SW 1271 (cell line): ENCODE results near the gene CFAP221.
A peak's percentile ranks its signal among the peaks of the same experiment; 100 is the strongest.

ENCODE experiments used
- DNase-seq, 2 experiments: peaks; one replicate each; lab custom pipeline; 2025; lab: John Stamatoyannopoulos, UW

The CFAP221 gene

DNA sequence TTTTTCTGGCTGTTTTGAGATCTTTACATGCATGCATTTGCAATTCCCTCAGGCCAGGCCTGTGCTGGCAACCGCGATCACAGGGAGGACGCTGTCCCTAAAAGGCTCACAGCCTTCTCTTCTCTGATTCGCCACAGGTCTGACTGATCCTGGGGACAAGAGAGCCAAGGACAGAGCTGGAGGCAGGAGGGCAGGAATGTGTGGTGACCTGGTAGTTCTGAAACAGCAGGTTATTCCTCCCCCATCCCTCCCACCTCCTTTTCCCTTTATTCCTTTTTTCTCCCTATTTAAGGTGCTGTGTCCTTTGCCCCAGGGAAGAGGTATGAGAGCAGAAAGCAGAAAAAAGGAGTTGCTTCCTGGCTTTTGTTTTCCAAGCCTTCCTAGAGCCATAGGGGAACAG, 156.6 kb downstream of the CFAP221 start:
- DNase-seq, result no peak

DNA sequence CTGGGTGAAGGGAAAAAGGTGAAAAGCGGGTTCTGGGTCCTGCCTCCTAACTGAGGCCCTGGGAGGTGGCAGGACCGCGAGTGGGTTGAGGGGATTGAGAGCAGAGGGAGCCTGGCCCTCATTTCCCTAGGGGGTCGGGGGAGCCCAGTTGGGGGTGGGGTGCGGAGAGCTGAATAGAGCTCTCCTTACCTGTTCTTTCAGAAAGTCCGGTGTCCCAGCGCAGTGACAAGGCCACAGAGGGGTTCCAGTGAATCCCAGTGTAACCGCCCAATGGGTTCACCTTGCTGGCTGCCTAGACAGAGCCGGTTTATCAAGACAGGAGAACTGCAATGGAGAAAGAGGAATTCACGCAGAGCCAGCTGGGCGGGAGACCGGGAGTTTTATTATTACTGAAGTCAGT, 157.1 kb downstream of the CFAP221 start:
- no peak for DNase-seq

DNA sequence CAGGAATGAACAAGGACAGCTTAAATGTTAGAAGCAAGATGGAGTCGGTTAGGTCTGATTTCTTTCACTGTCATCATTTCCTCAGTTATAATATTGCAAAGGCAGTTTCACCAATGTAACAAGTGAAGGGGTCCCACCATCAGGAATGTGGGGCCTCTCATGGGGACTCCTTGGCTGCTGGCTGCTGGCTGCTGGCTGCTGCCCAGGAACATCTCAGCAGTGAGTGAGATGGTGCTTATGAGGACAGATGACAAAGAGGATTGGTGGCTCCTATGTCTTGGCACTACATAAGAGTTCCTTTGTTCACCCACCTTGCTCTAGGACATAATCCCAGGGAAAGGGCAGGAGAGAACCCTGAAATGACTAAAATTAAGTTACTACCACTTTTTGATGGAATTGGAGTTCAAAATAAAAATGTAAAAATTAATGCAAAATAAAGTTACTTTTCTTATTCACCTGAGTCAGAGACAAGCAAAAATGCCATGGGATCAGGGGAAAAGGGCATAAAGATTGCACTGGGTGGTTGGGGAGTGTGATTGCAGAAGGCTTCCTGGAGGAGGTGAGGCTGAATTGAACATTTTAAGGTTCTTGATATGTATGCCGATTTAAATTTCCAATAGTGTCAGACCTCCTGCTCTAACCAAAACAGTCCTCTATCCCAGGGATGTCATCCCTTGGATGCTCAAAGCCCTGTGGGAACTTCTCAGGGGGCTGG, 158.1 kb downstream of the CFAP221 start:
- no peak for DNase-seq

DNA sequence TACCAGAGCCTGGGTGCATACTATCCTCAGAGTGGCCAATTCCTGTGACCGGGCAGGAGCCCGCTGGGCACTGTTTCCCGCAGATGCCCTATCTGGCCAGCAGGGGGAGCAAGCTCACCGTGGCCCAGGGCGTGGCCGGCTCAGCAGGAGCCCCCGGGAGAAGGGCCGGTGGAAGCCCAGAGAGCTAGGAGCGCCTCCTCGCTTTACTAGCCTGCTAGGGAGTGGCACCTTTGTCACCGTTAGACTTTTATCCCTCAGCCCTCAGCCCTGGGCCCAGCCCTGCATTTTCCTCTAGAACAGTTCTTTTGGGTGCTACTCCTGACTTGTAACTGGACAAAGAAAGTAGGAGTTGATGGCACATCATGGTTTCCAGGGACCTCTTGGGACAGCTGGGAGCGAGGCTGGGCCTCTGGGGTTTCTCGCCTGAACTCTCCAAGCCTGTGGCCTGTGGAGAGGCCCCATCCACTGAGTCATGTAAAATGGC, 158.7 kb downstream of the CFAP221 start:
- peak; percentile 11 to 60 for DNase-seq

DNA sequence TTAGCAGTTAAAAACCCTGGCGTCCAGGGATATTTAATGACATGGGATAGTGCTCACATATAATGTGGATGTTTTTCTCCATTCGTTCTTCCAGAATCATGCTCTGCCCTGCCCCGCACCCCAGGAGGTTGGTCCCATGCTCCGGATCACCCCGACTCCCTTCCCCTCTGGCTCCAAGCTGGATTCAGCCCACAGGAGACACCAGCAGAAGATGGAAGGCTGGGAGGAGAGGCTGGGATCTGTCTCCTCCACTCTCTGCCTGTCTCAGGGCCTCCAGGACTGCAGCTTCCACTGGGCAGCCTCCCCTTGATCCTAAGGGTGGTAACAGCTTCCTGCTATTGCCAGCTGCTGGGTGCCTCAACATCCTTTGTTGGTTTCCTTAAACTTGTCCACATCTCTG, 159.3 kb downstream of the CFAP221 start:
- DNase-seq, result no peak

DNA sequence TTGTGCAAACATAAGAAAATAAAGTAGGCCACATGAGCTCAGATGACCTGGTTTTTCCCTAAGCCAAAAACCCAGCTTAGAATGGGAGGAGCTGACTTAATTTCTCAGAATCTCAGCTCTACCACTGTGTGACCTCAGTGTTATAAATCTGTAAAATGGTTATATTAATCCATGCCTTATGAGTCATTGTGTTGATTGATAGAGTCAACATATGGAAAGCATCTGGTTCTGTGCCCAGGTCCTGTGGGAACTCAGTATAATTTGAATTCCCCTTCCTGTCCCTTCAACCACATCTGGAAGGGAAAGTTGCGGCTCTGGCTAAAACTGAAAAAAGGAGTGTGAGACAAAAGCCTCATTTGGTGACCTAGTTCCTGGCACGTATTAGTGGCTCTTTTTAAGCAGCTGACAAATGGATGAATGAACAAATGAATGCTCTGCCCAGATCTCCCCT, 160.4 kb downstream of the CFAP221 start:
- no peak for DNase-seq

DNA sequence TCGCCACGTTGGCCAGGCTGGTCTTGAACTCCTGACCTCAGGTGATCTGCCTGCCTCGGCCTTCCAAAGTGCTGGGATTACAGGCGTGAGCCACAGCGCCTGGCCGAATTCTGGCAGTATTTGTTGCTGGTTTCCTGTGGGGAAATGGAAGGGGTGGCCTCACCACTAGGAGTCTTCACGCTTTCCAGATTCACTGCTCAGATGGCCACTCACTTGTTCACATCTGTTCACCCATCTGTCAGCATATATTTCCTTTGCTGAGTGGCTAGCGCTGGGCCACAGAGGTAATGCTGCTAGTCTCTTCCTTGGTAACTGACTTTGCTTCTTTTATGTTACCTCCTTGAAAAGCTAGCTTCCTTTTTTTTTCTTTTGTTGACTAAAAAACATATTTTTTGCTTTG, 162.0 kb downstream of the CFAP221 start:
- DNase-seq, result no peak
